KOPT-K1 (cell line): ENCODE results near the gene DLEC1.
"Not testable (repeated sequence)": the region's sequence is repeated elsewhere in the genome, so short reads cannot be mapped to it uniquely, and the experiment has no call there.

ENCODE experiments used
- H3K27ac ChIP-seq: fragments of 200-600 bp; sonication (generic); 2 replicates; pipeline ENCODE4 v1.5.1; 2016; ENCODE audit warnings: antibody characterized with exemption, mild to moderate bottlenecking, low read depth, low read length; ENCODE audit not compliant: poor library complexity, severe bottlenecking
- H3K36me3 ChIP-seq: fragments of 200-600 bp; sonication (generic); 2 replicates; pipeline ENCODE4 v1.5.1; 2017; ENCODE audit warnings: antibody characterized with exemption, mild to moderate bottlenecking, low read length, moderate library complexity; ENCODE audit not compliant: insufficient read depth
- H3K9me3 ChIP-seq: fragments of 200-600 bp; sonication (generic); 2 replicates; pipeline ENCODE4 v1.5.1; 2017; ENCODE audit warnings: antibody characterized with exemption, low read length, mild to moderate bottlenecking; ENCODE audit not compliant: insufficient read depth, poor library complexity, severe bottlenecking

Gene DLEC1

DNA sequence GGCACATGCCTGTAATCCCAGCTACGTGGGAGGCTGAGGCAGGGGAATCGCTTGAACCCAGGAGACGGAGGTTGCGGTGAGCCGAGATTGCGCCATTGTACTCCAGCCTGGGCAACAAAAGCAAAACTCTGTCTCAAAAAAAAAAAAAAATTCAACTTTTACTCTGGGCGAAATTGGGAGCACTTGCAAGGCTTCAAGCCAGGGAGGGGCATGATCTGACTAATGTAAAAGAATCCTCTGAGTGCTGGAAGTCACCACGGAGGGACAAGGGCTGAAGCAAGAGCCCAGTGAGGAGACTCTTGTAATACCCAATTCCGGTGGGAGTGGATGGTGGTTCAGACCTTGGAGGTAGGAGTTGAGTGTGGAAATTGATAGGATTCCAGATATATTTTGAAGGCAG is 4.7 kb upstream of the DLEC1 start:
- H3K36me3 ChIP-seq, H3K27ac ChIP-seq, H3K9me3 ChIP-seq: not testable (repeated sequence)

DNA sequence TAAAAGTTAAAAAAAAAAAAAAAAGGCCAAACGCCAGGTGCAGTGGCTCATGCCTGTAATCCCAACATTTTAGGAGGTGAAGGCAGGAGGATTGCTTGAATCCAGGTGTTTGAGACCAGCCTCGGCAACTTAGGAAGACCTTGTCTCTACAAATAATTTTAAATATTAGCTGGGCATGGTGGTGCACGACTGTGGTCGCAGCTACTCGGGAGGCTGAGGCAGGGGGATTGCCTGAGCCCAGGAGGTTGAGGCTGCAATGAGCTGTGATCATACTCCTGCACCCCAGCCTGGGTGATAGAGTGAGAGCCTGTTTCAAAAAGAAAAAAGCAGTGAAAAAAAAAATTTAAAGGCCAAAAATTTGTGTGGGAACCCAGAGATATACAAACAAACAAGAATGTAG is 2.7 kb upstream of the DLEC1 start:
- no peaks in the 10 kb centered on the region for H3K36me3 ChIP-seq
- no peaks in the 10 kb centered on the region for H3K9me3 ChIP-seq
- H3K27ac ChIP-seq, result no peak overlapping the region

DNA sequence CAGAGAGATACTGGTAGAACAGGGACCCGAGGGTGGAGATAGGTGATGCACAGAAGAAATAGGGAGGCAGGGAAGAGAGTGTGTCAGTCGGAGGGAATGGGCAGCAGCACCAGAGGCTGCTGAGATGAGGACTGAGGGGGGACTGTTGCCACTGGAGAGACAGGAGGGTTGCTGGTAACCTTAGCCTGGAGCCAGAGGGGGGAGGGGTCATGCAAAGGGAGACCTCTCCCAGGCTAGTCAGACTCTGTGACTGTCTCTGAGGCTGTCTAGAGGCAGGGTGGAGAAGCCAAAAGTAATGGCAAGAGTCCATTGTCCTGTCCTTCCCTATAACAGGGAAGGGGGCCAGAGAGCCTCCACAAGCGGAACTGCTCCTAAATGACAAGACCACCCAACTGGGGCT is 2.1 kb upstream of the DLEC1 start:
- H3K27ac ChIP-seq, result no peak overlapping the region
- no peaks in the 10 kb centered on the region for H3K9me3 ChIP-seq
- H3K36me3 ChIP-seq, result no peaks in the 10 kb centered on the region

DNA sequence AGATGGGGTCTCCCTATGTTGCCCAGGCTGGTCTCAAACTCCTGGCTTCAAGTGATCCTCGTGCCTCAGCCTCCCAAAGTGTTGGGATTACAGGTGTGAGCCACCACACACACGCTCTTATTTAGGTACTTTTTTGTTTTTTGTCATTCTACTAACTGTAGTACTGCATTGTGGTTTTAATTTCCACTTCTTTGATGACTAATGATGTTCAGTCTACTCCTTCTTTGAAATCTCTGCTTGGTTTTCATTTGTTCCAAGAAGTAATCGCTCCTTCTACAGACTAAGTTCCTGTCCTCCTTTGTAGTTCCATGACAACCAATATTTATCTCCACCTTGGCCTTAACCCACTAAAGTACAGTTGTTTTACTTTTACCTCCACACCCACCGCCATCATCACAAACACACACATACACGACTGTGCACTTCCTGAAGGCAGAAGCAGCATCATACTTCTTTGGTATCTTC is 529 bp upstream of the DLEC1 start:
- H3K9me3 ChIP-seq, result no peaks in the 10 kb centered on the region
- H3K27ac ChIP-seq, result no peak overlapping the region
- H3K36me3 ChIP-seq, result no peaks in the 10 kb centered on the region

DNA sequence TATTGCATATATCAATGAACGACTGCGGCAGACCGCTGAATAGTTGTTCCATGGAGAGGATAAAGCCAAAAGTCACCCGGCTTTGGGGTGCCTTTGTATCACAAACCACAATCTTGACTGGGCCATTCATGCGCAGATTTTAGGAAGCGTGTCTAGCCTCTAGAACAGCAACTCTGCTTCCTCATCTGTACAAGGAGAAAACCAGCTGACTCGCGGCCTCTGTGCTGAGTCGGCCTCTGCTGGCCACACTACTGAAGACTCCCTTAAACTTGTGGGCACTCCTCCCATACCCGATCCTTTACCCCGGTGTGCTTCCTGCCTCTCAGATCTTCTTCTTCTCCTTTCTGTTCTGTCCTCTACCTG is 872 bp downstream of the DLEC1 start:
- H3K27ac ChIP-seq, result no peak overlapping the region
- no peaks in the 10 kb centered on the region for H3K9me3 ChIP-seq
- H3K36me3 ChIP-seq, result no peaks in the 10 kb centered on the region

DNA sequence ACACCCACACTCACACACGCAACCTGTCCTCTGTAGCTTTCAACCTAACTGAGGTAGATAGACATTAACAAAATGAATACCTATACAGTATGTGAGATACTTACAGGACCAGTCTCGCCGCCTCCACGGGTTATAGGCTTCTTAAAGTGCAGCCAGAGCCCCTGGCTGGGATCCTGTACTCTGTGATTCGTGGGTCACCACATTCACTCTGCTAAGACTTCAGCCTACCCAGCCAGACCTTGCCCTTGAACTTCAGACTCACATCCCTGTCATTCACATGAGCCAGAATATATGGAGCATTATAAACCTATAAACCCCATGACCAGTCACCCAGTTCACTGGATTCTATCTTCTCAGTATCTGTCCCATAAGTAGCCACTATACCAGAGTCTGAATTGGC is 1.4 kb downstream of the DLEC1 start:
- Histone ChIP-seq H3K36me3 (no peaks in the 10 kb centered on the region), H3K9me3 (no peaks in the 10 kb centered on the region), H3K27ac (no peak overlapping the region)

DNA sequence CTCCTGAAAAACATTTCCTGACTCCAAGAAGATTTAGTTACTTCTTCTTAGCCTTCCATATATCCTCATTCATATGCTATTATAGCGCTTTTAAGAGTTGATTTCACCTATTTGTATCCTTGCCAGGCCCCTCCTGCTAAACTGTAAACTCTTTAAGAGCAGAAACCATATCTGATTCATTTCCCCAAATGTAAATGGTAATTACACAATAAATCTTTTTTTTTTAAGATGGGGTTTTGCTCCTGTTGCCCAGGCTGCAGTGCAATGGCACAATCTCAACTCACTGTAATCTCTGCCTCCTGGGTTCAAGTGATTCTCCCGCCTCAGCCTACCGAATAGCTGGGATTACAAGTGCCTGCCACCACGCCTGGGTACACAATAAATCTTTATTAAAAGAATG is 4.5 kb downstream of the DLEC1 start:
- Histone ChIP-seq H3K27ac (no peak overlapping the region), H3K9me3 (no peaks in the 10 kb centered on the region), H3K36me3 (no peaks in the 10 kb centered on the region)

DNA sequence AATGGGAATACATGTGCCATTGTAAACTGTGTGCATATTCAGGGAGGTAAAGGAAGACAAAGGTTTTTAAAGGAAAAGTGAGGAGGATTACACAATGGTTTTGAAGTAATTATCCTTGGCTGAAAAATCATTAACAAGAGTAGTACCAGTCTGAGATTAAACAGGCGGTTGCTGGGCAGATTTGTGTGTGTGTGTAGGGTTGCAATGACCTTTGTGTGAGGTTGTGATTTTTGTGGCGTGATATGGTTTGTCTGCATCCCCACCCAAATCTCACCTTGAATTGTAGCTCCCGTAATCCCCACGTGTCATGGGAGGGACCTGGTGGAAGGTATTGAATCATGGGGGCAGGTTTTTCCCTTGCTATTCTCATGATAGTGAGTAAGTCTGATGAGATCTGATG is 7.0 kb downstream of the DLEC1 start:
- Histone ChIP-seq H3K36me3 (no peaks in the 10 kb centered on the region), H3K9me3 (no peaks in the 10 kb centered on the region), H3K27ac (no peak overlapping the region)

DNA sequence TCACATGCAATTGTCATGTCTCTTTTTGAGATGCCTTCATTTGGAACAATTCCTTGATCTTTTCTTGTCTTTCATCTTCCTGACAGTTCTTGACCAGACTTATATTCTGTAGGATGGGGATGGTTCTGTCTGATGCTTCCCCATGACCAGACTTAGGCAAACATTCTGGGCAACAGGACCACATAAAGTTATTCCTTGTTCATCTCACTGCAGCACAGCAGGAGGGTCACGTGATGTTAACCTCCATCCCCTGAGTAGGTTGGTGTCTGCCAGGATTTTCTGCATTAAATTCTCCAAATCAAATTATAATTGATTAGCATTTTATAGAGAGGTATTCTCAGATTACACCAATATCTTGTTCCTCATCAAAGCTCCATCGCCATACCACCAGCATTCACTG is 7.8 kb downstream of the DLEC1 start:
- Histone ChIP-seq H3K9me3 (no peaks in the 10 kb centered on the region), H3K27ac (no peak overlapping the region), H3K36me3 (no peaks in the 10 kb centered on the region)

DNA sequence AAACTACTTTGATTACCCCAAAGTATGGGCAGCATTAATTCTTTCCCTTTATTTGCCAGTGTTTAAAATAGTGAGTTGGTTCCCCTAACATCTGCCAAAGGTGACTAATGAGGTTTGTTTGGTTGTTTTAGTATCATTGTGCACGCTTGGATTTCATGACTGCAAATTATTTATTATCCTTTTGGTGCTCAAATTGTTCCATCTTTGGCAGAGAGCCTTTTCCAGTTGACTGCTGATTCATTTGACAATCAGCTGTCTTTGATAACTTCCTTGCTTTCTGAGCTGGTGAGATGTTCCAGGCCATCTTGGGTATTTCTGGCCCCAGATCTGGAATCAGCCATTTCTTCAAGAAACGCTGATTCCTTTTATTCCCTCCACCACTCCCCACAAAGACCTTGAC is 8.9 kb downstream of the DLEC1 start:
- no peaks in the 10 kb centered on the region for H3K36me3 ChIP-seq
- H3K9me3 ChIP-seq, result peaks cover 9% of the 10 kb centered on the region
- H3K27ac ChIP-seq, result no peak overlapping the region

DNA sequence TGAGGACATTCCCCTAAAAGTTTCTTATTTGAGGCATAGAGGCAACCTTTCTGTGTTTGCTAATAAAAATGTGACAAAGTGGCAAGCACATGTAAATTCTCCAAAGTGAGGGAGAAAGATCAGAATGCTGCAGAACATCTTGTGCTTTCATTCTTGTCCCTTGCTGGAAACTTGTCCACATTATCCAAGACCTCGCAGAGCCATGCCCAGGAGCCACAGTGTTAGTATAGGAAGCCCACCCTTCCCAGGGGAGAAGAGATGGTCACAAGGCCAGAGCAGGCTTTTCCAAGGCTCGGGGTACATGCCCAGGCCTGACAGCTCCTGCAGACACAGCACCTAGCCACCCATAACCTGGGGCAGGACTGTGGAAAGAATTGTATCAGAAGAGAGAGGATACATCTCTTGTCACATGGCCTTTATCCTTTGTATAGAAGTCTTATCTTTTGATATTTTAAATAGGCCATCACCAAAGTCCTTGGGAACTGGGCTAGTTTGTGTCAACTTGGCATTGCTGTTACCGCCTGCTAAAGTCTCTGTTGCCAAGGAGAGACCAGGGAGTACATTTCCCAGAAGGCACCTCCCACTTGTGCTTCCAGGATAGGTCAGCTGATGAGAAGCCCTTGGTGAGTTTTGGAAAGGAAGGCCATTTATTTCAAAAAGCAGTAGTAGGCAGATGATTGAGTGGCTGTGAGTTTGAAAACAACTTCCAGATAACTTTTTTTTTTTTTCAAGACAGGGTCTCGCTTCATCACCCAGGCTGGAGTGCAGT is 10.5 kb downstream of the DLEC1 start:
- no peaks in the 10 kb centered on the region for H3K36me3 ChIP-seq
- peaks cover 9% of the 10 kb centered on the region for H3K9me3 ChIP-seq
- H3K27ac ChIP-seq, result no peak overlapping the region

DNA sequence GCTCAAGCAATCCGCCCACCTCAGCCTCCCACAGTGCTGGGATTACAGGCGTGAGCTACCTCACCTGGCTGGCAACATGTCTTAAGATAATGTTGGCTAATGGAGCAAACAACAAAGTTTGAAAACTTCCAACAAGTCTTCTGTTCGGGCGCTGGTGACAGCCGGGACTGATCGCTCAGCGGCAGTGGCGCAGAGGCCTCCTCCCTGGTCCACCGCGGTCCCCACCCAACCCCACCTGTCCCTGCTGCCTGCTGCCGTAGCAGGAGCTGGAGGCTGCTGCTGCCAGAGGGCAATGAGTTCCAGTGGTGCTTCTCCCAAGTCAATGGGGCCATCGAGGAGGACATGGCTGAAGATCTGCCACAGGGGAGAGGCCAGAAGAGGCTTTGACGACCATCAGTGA is 12.1 kb downstream of the DLEC1 start:
- H3K36me3 ChIP-seq, result no peaks in the 10 kb centered on the region
- no peak overlapping the region for H3K27ac ChIP-seq
- peaks cover 9% of the 10 kb centered on the region for H3K9me3 ChIP-seq

DNA sequence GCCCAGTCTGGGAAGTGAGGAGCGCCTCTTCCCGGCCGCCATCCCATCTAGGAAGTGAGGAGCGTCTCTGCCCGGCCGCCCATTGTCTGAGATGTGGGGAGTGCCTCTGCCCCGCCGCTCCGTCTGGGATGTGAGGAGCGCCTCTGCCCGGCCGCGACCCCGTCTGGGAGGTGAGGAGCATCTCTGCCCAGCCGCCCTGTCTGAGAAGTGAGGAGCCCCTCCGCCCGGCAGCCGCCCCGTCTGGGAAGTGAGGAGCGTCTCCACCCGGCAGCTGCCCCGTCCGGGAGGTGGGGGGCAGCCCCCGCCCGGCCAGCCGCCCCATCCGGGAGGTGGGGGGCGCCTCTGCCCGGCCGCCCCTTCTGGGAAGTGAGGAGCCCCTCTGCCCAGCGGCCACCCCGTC is 14.3 kb downstream of the DLEC1 start:
- not testable (repeated sequence) for H3K36me3 ChIP-seq, H3K27ac ChIP-seq, H3K9me3 ChIP-seq

DNA sequence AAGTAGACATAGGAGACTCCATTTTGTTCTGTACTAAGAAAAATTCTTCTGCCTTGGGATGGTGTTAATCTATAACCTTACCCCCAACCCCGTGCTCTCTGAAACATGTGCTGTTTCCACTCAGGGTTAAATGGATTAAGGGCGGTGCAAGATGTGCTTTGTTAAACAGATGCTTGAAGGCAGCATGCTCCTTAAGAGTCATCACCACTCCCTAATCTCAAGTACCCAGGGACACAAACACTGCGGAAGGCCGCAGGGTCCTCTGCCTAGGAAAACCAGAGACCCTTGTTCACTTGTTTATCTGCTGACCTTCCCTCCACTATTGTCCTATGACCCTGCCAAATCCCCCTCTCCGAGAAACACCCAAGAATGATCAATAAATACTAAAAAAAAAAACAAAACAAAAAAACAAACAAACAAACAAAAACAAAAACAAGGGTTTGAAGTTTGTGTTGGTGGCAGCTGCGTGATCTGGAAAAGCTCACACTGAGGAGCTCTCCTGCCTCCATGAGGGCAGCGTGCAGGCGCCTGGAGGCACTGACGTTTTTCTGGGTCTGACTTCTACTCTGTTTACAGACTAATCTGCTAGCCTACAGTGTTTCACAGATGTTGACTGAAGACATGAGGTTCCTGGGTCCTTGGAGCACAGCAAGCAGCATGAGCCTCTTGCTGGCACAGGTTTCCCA is 14.9 kb downstream of the DLEC1 start:
- not testable (repeated sequence) for H3K9me3 ChIP-seq, H3K27ac ChIP-seq, H3K36me3 ChIP-seq

DNA sequence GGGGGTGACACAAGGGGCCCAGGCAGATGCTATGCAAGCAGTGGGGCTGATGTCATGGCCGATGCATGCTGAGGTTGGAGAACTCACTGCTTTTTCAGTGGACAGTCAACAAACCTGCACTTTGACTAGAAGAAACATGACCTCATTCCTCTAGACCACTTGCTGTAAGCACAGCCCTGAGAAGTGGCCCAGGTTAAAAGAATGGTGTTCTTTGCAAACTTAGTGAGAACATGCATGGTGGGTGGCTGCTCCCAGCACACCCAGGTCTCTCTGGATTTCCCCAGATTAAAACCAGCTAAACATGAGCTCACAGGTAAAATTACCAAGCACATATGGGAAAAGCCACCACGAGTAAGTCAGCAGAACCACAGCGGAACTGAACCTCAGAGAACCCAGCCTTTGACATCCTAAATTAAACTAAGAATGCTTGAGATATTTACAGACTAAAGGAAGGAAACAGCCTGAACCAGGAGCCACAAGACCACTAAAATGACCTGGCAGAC is 15.5 kb downstream of the DLEC1 start:
- peaks cover 9% of the 10 kb centered on the region for H3K9me3 ChIP-seq
- no peaks in the 10 kb centered on the region for H3K36me3 ChIP-seq
- no peak overlapping the region for H3K27ac ChIP-seq

DNA sequence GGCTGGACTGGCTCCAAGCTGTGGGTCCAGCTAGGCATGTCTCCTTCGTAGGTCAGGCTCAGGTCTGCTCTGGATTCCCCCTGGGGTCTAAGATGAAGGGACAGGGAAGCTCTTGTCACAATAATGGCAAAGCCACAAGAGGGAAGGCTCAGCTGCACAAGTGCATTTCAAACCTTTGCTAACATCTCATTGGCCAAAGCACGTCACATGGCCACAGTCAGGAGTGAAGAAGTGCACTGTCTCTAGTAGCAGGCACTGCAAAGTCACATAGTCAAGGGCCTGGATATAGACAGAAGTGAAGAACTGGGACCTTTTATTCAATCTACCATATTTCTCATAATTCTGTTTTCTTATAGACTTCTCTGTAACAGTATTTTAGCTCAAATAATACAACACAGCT is 20.1 kb downstream of the DLEC1 start:
- Histone ChIP-seq H3K9me3 (peaks cover 8% of the 10 kb centered on the region), H3K27ac (no peak overlapping the region), H3K36me3 (no peaks in the 10 kb centered on the region)
